Karpas-422 (cell line): ENCODE data around the gene LTB4R2. TPM values are rescaled to one million over a fixed set of nuclear protein-coding genes. Genes with fewer than 3 reads are reported as not detected.

Source experiments
- DNase-seq: peaks from one replicate; pipeline ENCODE4 v3.0.0-alpha.2; 2015
- H2AFZ ChIP-seq: fragments of 200-600 bp; sonication (generic); 2 replicates; pipeline ENCODE4 v1.6.1; 2014; ENCODE audit warnings: antibody characterized with exemption, low read length, mixed read lengths
- H3K27ac ChIP-seq: fragments of 200-600 bp; sonication (generic); 2 replicates; pipeline ENCODE4 v1.5.1; 2014; ENCODE audit warnings: mild to moderate bottlenecking, low read length, moderate library complexity
- H3K27me3 ChIP-seq: fragments of 200-600 bp; sonication (generic); 2 replicates; pipeline ENCODE4 v1.6.1; 2014; ENCODE audit warnings: low read length, mixed read lengths
- H3K36me3 ChIP-seq: fragments of 200-600 bp; sonication (generic); 2 replicates; pipeline ENCODE4 v1.6.1; 2014; ENCODE audit warnings: low read length, mixed read lengths; ENCODE audit not compliant: insufficient read depth
- H3K4me1 ChIP-seq: fragments of 200-600 bp; sonication (generic); 2 replicates; pipeline ENCODE4 v1.6.1; 2014; ENCODE audit warnings: mild to moderate bottlenecking, low read length, mixed read lengths
- H3K4me2 ChIP-seq: fragments of 200-600 bp; sonication (generic); 2 replicates; pipeline ENCODE4 v1.6.1; 2014; ENCODE audit warnings: low read length, low read depth, mild to moderate bottlenecking; ENCODE audit not compliant: poor library complexity, severe bottlenecking
- H3K4me3 ChIP-seq: fragments of 200-600 bp; sonication (generic); 2 replicates; pipeline ENCODE4 v1.5.1; 2014; ENCODE audit warnings: mild to moderate bottlenecking, antibody characterized with exemption, low read length, mixed read lengths
- H3K79me2 ChIP-seq: fragments of 200-600 bp; sonication (generic); 2 replicates; pipeline ENCODE4 v1.6.1; 2014; ENCODE audit warnings: mild to moderate bottlenecking, low read length, mixed read lengths
- H3K9ac ChIP-seq: fragments of 200-600 bp; sonication (generic); 2 replicates; pipeline ENCODE4 v1.6.0; 2014; ENCODE audit warnings: low read length
- H3K9me2 ChIP-seq: fragments of 200-600 bp; sonication (generic), shearing (Covaris generic); replicated peaks from 2 replicates; pipeline ENCODE4 v1.6.0; 2014; ENCODE audit warnings: mild to moderate bottlenecking, low read length, moderate library complexity; ENCODE audit not compliant: insufficient read depth
- H3K9me3 ChIP-seq: fragments of 300-700, 200-600 bp; sonication (generic); 2 replicates; pipeline ENCODE4 v1.6.1; 2014; ENCODE audit warnings: low read length, mixed read lengths
- H4K20me1 ChIP-seq: fragments of 200-600 bp; sonication (generic); 2 replicates; pipeline ENCODE4 v1.6.1; 2014; ENCODE audit warnings: mild to moderate bottlenecking, antibody characterized with exemption, low read length, low read depth; ENCODE audit not compliant: insufficient read depth
- total RNA-seq: library from RNA; depleted of rRNA; stranded (reverse); fragments of >200 nt; shearing (Covaris generic); gene quantifications from 2 replicates; pipeline ENCODE4 v1.2.3, GENCODE V29; 2014; ENCODE audit warnings: low replicate concordance

LTB4R2 gene
- total RNA-seq, 1 experiment from 2014 or later, result 12.9 TPM

GRCh38 chr14:24298892-24299254, 11.1 kb upstream of the LTB4R2 start:
- Histone ChIP-seq H3K79me2 (peaks cover 42% of the 10 kb centered on the region), H3K9me2 (no peaks in the 10 kb centered on the region), H3K4me3 (peak overlapping the region; percentile 84), H3K4me1 (peaks cover 34% of the 10 kb centered on the region), H3K27me3 (no peaks in the 10 kb centered on the region), H3K9ac (peak overlapping the region; percentile 82), H3K9me3 (no peaks in the 10 kb centered on the region), H3K4me2 (peak overlapping the region; percentile 94), H2AFZ (peak overlapping the region; percentile 79; the same call in 1 of the 2 replicates), H3K27ac (no peak overlapping the region), H4K20me1 (peaks cover 9% of the 10 kb centered on the region; the same call in 1 of the 2 replicates), H3K36me3 (peaks cover 32% of the 10 kb centered on the region)
- DNase-seq, result peak; percentile 59

GRCh38 chr14:24299255-24300191, 10.4 kb upstream of the LTB4R2 start, which contains the start of the genes DHRS1 and NOP9:
Gene DHRS1, minus strand, starts transcription at chr14:24299780. Its CDS starts 674 bp downstream, at chr14:24299106.
Gene NOP9, plus strand, starts transcription at chr14:24299850. Its CDS starts 105 bp downstream, at chr14:24299955.
- H2AFZ ChIP-seq, result peak within 1 kb of the TSS; percentile 79
- H3K36me3 ChIP-seq, result peaks cover 37% of the 10 kb centered on the region
- peak within 1 kb of the TSS; percentile 82 for H3K9ac ChIP-seq
- peaks cover 9% of the 10 kb centered on the region; the same call in 1 of the 2 replicates for H4K20me1 ChIP-seq
- H3K27me3 ChIP-seq, result no peaks in the 10 kb centered on the region
- H3K9me3 ChIP-seq, result no peaks in the 10 kb centered on the region
- DNase-seq, result peak; percentile 99
- no peak within 1 kb of the TSS for H3K27ac ChIP-seq
- H3K4me1 ChIP-seq, result peaks cover 34% of the 10 kb centered on the region
- H3K79me2 ChIP-seq, result peaks cover 42% of the 10 kb centered on the region
- H3K4me2 ChIP-seq, result peak within 1 kb of the TSS; percentile 94
- peak within 1 kb of the TSS; percentile 84 for H3K4me3 ChIP-seq
- no peaks in the 10 kb centered on the region for H3K9me2 ChIP-seq

GRCh38 chr14:24300326-24300980, 9.5 kb upstream of the LTB4R2 start:
- DNase-seq, result no peak
- H3K4me1 ChIP-seq, result peaks cover 34% of the 10 kb centered on the region
- no peaks in the 10 kb centered on the region for H3K27me3 ChIP-seq
- H3K9me3 ChIP-seq, result no peaks in the 10 kb centered on the region
- H3K4me2 ChIP-seq, result peak overlapping the region; percentile 94
- H3K27ac ChIP-seq, result no peak overlapping the region
- peaks cover 32% of the 10 kb centered on the region for H3K36me3 ChIP-seq
- H4K20me1 ChIP-seq, result peaks cover 9% of the 10 kb centered on the region; the same call in 1 of the 2 replicates
- H3K9ac ChIP-seq, result peak overlapping the region; percentile 82
- H3K9me2 ChIP-seq, result no peaks in the 10 kb centered on the region
- no peak overlapping the region for H2AFZ ChIP-seq
- H3K79me2 ChIP-seq, result peaks cover 42% of the 10 kb centered on the region
- peak overlapping the region; percentile 84 for H3K4me3 ChIP-seq

- no peak overlapping the region for H3K4me3 ChIP-seq
- H3K4me2 ChIP-seq, result no peak overlapping the region
- no peak overlapping the region for H3K27ac ChIP-seq
- peaks cover 9% of the 10 kb centered on the region; the same call in 1 of the 2 replicates for H4K20me1 ChIP-seq
- peaks cover 15% of the 10 kb centered on the region for H3K4me1 ChIP-seq
- peaks cover 34% of the 10 kb centered on the region for H3K36me3 ChIP-seq
- H3K9ac ChIP-seq, result no peak overlapping the region
- H2AFZ ChIP-seq, result no peak overlapping the region
- no peaks in the 10 kb centered on the region for H3K9me2 ChIP-seq
- H3K9me3 ChIP-seq, result no peaks in the 10 kb centered on the region
- no peak for DNase-seq
- H3K79me2 ChIP-seq, result peaks cover 38% of the 10 kb centered on the region
- H3K27me3 ChIP-seq, result no peaks in the 10 kb centered on the region
Measured at GRCh38 chr14:24304019-24304387, 5.9 kb upstream of the LTB4R2 start.

GRCh38 chr14:24307156-24307574, 2.8 kb upstream of the LTB4R2 start:
- DNase-seq, result no peak
- no peak overlapping the region for H3K9ac ChIP-seq
- peaks cover 20% of the 10 kb centered on the region for H3K4me1 ChIP-seq
- H3K9me3 ChIP-seq, result no peaks in the 10 kb centered on the region
- peaks cover 15% of the 10 kb centered on the region; the same call in 1 of the 2 replicates for H3K79me2 ChIP-seq
- no peaks in the 10 kb centered on the region for H3K27me3 ChIP-seq
- H4K20me1 ChIP-seq, result no peaks in the 10 kb centered on the region; the same call in 1 of the 2 replicates
- H3K27ac ChIP-seq, result no peak overlapping the region
- no peak overlapping the region for H3K4me2 ChIP-seq
- no peaks in the 10 kb centered on the region for H3K9me2 ChIP-seq
- no peak overlapping the region for H2AFZ ChIP-seq
- no peak overlapping the region for H3K4me3 ChIP-seq
- peaks cover 35% of the 10 kb centered on the region for H3K36me3 ChIP-seq

GRCh38 chr14:24307575-24308341, 2.2 kb upstream of the LTB4R2 start, which contains the start of gene CIDEB:
Gene CIDEB, minus strand, starts transcription at chr14:24307977. Its CDS starts 119 bp downstream, at chr14:24307858.
- Histone ChIP-seq H2AFZ (no peak within 1 kb of the TSS), H3K4me2 (no peak within 1 kb of the TSS), H3K27me3 (no peaks in the 10 kb centered on the region), H3K9ac (no peak within 1 kb of the TSS), H3K4me1 (peaks cover 26% of the 10 kb centered on the region), H3K36me3 (peaks cover 29% of the 10 kb centered on the region; the same call in 1 of the 2 replicates), H3K9me3 (no peaks in the 10 kb centered on the region), H3K4me3 (no peak within 1 kb of the TSS), H3K9me2 (no peaks in the 10 kb centered on the region), H3K79me2 (peaks cover 10% of the 10 kb centered on the region; the same call in 1 of the 2 replicates), H3K27ac (no peak within 1 kb of the TSS), H4K20me1 (no peaks in the 10 kb centered on the region; the same call in 1 of the 2 replicates)
- DNase-seq, result peak; percentile 90

- Histone ChIP-seq H3K4me2 (no peak overlapping the region), H2AFZ (no peak overlapping the region), H3K4me3 (no peak overlapping the region)
Measured at GRCh38 chr14:24308342-24309124, 1.4 kb upstream of the LTB4R2 start.

More at GRCh38 chr14:24308342-24309124, 1.4 kb upstream of the LTB4R2 start:
- Histone ChIP-seq H3K9me3 (no peaks in the 10 kb centered on the region), H4K20me1 (no peaks in the 10 kb centered on the region; the same call in 1 of the 2 replicates), H3K36me3 (peaks cover 25% of the 10 kb centered on the region; the same call in 1 of the 2 replicates), H3K9me2 (no peaks in the 10 kb centered on the region), H3K79me2 (peaks cover 10% of the 10 kb centered on the region; the same call in 1 of the 2 replicates), H3K27ac (no peak overlapping the region), H3K9ac (0 out of 2 replicates have a peak overlapping the region, but pooled peaks have one; percentile 74), H3K27me3 (no peaks in the 10 kb centered on the region), H3K4me1 (peaks cover 29% of the 10 kb centered on the region)
- no peak for DNase-seq
